Stimulated activated CD4-positive, alpha-beta T cell treated with anti-CD3 and anti-CD28 coated beads, TNF-alpha, amount 100 ng/mL, for 24 hours (primary cell): ENCODE data around the gene MYEOV.

Source experiments
- DNase-seq, 3 experiments: peaks; one replicate each; pipeline ENCODE4 v3.0.0-alpha.2; 2020; ENCODE audit warnings: low read depth in 3 of 3

MYEOV gene

GRCh38 chr11:69265911-69266510 is 27.9 kb upstream of the MYEOV start:
- DNase-seq, result no peak

- no peak for DNase-seq
Measured at GRCh38 chr11:69267395-69267805, 26.6 kb upstream of the MYEOV start.

DNA sequence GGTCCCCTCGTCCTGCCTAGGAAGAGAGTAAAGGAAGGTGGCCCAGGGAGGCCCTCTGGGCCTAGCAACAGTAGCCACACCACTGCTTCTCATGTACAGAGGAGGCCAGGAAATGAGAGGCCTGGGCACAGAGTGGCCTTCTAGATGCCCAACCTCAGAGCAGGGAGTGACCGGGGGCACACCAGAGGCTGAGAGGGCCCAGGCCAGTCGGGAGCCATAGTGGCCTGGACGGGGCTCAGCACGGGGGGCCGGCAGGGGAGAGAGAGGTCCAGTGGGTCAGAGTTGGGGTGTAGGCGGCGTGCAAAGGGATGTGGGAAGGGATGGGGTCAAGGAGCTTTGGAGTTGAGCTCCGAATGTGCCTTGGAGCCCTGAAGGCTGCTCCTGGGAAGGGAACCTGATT is 25.0 kb upstream of the MYEOV start:
- no peak for DNase-seq

- no peak for DNase-seq
Measured at GRCh38 chr11:69269388-69269787, 24.6 kb upstream of the MYEOV start.

GRCh38 chr11:69269926-69270697 is 23.8 kb upstream of the MYEOV start:
- DNase-seq, result no peak

GRCh38 chr11:69270941-69271340 is 23.0 kb upstream of the MYEOV start:
- DNase-seq, result no peak

- DNase-seq, result no peak
Measured at GRCh38 chr11:69272055-69272454, 21.9 kb upstream of the MYEOV start.

DNA sequence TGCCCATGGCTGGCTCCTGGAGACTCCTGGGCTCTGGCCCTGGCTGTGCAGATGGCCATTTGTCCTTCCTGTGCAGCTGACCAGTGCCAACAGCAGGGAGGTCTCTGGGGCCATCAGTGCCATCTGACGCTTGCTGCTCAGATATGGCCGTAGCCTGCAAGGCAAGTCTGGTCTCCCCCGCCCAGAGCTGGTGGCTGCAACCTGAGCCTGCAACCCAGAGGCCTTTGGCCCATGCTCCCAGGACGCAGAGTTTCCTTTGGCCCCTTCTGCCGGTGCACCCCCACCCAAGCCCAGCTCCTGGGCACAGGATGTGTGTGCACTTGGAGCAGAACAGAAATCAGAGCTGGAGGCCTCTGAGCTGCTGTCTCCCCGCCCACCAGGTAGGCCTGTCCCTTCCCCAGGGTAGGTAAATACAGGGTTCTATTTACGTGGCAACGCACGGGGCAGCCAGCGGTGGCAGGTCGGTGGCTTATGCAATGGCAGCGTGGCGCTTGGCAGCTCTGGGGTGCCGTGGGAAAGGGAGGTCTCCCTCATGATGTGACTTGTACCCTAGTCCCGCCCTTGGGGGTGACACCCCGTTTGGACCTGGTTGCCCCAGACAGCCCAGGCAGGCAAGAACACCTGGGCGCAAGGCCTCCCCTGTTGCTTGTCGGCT is 21.0 kb upstream of the MYEOV start:
- no peak for DNase-seq

GRCh38 chr11:69273571-69273970 is 20.4 kb upstream of the MYEOV start:
- DNase-seq, result no peak

DNA sequence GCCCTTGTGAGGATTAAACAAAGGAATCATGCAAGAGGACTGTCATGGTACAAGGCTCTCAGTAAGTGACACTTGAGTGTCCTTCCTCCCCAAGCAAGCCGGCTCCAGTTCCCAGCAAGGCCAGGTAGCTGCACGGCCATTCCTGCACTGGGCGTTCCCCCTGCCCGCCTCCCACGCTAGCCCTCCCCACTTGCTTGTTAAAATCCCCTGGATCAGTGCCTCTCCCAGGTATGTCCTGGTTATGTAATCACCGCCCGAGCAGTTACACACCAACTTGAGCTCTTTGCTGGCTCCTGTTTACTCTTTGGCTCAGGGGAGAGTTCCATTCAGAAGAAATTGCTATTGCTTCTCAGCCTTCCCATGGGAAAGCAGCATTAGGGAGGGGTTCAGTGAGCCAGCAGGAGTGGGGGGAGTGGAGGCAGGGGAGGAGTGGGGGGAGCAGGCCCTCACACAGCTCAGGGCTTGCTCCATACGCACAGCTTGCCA is 19.4 kb upstream of the MYEOV start:
- DNase-seq, result no peak

DNA sequence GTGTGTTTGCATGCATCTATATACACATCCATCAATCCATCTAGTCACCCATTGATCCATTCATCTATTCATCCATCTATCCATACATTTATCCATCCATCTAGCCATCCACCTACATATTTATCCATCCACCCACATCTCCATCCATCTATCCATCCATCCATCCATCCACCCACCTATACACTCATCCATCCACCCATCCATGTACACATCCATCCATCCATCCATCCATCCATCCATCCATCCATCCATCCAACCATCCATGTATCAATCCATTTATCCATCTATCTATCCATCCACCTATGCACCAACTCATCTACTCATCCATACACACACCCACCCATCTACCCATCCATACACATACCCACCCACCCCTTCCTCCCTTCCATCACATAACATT is 18.8 kb upstream of the MYEOV start:
- DNase-seq, result no peak

DNA sequence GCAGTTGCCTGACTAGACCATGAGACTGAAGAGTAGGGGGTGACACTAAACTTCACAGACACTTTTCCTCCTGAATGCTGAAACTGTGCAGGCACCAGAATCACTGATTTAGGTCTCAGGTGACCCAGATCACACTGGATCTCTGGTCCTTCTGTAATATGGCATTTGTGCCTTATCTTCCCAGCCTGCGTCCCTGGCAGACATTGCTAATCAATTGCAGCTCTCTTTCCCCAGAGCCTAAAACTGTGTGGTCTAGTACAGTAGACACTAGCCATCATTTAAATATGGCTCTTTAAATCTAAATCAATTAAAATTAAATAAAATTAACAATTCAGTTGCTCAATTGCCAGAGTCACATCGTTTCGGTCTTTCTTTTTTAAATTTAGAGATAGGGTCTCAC is 17.8 kb upstream of the MYEOV start:
- no peak for DNase-seq

DNA sequence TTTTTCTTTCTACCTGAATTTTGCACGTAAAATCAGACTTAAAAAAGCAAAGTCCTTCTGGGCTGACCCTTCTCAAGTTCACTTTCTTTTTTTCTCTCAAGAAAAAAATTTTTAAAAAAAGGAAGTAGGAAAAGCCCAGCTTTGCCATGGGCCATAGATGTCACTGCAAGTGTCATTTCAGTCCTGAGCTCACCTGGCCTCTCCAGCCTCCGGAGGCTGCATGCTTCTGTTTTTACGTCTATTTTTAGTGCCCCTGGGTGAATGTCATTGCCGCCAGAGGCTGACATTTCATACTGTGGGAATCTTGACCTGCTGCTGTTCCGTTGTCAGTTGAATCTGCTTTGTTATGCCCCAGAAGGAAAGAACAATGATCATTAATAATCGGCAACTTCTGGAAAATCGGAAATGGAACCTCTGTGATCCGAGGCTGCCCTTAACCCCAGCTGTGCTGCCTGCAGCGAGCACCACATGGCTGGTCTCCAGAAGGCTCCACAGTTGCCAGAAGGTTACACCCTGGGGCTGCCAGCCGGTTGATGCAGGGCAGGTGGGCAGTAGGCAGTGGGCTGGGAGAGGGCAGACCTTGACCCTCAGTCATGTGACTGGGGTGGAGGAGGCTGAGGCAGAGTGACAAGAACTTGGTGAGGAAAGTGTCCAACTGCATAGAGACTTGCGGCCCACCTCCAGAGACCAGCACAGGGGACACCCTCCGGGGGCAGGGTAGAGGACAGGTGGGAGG is 16.7 kb upstream of the MYEOV start:
- DNase-seq, result no peak

DNA sequence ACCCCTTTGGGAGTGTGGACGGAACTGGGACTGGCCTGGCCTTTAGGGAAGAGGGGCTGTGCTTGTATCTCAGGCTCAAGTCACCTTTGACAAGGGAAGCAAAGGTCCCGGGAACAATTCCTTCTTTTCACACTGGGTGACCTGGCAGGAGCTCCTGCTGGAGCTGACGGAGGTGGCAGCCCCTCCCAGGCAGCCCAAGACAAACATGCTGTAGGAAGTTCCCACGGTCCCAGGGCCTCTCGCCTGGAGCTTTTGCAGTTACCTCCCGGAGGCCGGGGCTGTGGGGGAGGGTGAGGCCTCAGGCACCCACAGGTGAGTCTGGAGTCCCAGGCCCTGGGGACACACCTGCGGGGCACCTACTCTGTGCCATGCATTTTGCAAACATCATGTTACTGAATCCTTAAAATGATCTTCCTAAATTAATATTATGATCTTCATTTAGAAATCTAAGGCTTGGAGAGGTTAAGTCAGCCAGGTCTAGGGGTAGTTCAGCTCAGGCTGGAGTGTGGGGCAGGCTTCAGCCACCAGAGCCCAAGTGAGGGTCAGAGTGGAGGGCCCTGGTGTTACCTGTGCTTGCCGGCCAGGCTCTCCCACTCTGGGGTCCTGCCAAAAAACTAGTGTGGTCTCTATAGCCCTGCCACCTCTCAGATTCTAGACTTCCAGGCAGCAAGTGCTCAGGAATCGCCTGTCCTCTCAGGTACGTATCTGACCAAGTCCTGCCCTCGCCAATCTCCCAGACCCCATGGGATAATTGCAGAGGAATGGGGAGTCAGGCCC is 15.7 kb upstream of the MYEOV start:
- DNase-seq, result no peak

DNA sequence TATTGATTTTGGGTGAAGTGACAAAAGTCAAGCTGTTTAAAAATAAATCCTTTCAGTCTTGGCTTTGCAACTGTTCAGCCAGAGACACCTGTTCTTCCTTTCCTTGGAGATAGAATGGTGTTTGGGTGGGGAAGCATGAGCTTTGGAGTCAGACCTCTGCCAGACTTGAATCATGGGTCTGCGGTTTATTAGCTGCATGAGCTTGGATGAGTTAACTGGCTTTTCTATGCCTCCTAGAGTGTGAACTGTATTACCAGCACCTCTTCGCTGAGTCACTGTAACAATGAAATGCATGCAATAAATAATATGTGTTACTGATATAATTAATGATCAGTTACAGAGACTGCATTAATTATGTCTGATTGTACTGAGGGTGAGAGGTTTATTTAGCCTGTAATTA is 13.5 kb upstream of the MYEOV start:
- no peak for DNase-seq

GRCh38 chr11:69280994-69281393 is 13.0 kb upstream of the MYEOV start:
- no peak for DNase-seq

DNA sequence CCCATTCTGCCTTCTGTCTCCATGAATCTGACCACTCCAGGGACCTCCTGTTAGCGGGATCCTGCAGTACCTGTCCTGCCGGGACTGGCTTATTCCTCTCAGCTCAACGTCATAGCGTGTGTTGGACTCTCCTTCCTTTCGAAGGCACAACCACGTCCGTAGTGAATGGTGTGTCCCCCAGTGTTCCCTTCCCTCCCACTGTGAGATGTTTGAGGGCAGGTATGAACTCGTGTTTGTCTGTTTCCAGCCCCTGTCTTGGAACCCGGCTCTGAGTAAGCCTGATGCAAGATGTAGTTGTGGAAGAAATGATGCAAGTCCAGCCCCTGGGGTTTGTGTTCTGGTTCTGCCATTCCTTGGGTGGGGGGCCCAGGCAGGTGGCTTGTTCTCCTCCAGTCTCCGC is 10.5 kb upstream of the MYEOV start:
- no peak for DNase-seq

- DNase-seq, result no peak
Measured at GRCh38 chr11:69284081-69284511, 9.9 kb upstream of the MYEOV start.

DNA sequence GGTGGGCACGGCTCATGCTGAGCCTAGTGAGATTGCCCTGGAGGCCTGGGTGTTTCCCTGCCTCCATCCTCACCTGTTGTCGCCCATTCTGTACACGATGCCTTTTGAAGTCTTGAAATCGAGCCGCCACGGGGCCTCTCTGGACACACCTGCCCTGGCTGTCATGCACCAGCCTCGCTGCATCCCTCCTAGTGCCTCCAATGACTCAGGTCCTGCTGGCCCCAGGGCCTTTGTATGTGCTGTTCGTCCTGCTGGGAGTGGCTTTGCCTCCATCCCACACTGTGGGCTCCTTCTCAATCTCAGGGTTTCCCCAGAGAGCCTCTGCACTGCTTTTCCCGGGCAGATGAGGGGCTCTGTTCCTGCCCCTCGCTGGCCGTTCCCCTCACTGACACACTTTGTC is 8.9 kb upstream of the MYEOV start:
- DNase-seq, result no peak

- DNase-seq, result no peak
Measured at GRCh38 chr11:69285766-69286165, 8.2 kb upstream of the MYEOV start.
